BJ (cell line): ENCODE data around the gene NECTIN2. TPM values are rescaled to one million over a fixed set of nuclear protein-coding genes. Genes with fewer than 3 reads are reported as not detected.
A peak's percentile ranks its signal among the peaks of the same experiment; 100 is the strongest.
"Not testable (repeated sequence)": the region's sequence is repeated elsewhere in the genome, so short reads cannot be mapped to it uniquely, and the experiment has no call there.

Source experiments
- CTCF ChIA-PET: fragments of 350-600 bp; formaldehyde crosslinking; extraction: SDS; loops from one replicate; lab custom pipeline; 2021; ENCODE audit warnings: antibody characterized with exemption, inconsistent platforms; lab: Yijun Ruan, JAX
- POLR2A ChIA-PET: fragments of 300-600 bp; sonication (Branson Sonifier 250); formaldehyde crosslinking; extraction: SDS; loops from one replicate; lab custom pipeline; 2021; ENCODE audit warnings: antibody characterized with exemption; lab: Charles Lee
- DNase-seq: peaks from one replicate; pipeline ENCODE4 v3.0.0-alpha.2; 2011; ENCODE audit warnings: low read depth
- H3K27me3 ChIP-seq: 2 replicates; pipeline ENCODE4 v1.6.0; 2011; ENCODE audit warnings: low read length; ENCODE audit not compliant: control insufficient read depth, insufficient read depth
- H3K36me3 ChIP-seq: 2 replicates; pipeline ENCODE4 v1.5.1; 2011; ENCODE audit warnings: low read length; ENCODE audit not compliant: control insufficient read depth, insufficient read depth
- H3K4me3 ChIP-seq: 2 replicates; pipeline ENCODE4 v1.5.1; 2011; ENCODE audit warnings: low read depth, mild to moderate bottlenecking, control low read depth, low read length
- CTCF ChIP-seq: IDR thresholded peaks from 2 replicates; pipeline ENCODE4 v1.5.1; 2011; ENCODE audit warnings: low read depth, mild to moderate bottlenecking, control low read depth, inconsistent platforms, low read length, moderate library complexity; ENCODE audit not compliant: insufficient read depth
- polyA plus RNA-seq: library from polyadenylated mRNA; depleted of rRNA; stranded (reverse); fragments of >200 nt; gene quantifications from 2 replicates; pipeline ENCODE4 v1.2.3, GENCODE V29; 2011

The NECTIN2 gene
- polyA plus RNA-seq, 1 experiment: 107 TPM

- CTCF ChIA-PET: interaction anchor here (6.6 kb wide), 1 partner anchor 45 kb away, joined by 151 read pairs; the partner anchor contains the start of gene CLPTM1
- POLR2A ChIA-PET: no interaction called here
- peaks cover 3% of the 10 kb centered on the region for H3K27me3 ChIP-seq
- TF ChIP-seq CTCF: no peak
- no peaks in the 10 kb centered on the region for H3K36me3 ChIP-seq
- no peak overlapping the region for H3K4me3 ChIP-seq
- DNase-seq: no peak
Measured at GRCh38 chr19:44908074-44908835, 62.2 kb downstream of the NECTIN2 start.

- Histone ChIP-seq H3K27me3 (peaks cover 3% of the 10 kb centered on the region), H3K36me3 (no peaks in the 10 kb centered on the region), H3K4me3 (no peak overlapping the region)
- CTCF ChIA-PET: interaction anchor here (5.2 kb wide), 1 partner anchor 44 kb away, joined by 46 read pairs; the partner anchor contains the start of gene CLPTM1
- DNase-seq: no peak
- POLR2A ChIA-PET: no interaction called here
- no peak for TF ChIP-seq CTCF
Measured at GRCh38 chr19:44908836-44909261, 62.8 kb downstream of the NECTIN2 start.

GRCh38 chr19:44909775-44910174 is 63.7 kb downstream of the NECTIN2 start:
- TF ChIP-seq CTCF: no peak
- POLR2A ChIA-PET: no interaction called here
- DNase-seq: no peak
- H3K4me3 ChIP-seq: no peak overlapping the region
- peaks cover 3% of the 10 kb centered on the region for H3K27me3 ChIP-seq
- no peaks in the 10 kb centered on the region for H3K36me3 ChIP-seq
- CTCF ChIA-PET: interaction anchor here (1.3 to 5.2 kb wide), 2 partner anchors 43 to 126 kb away, joined by 3 to 46 read pairs; partner anchors contain the start of gene CLPTM1

- POLR2A ChIA-PET, DNase-seq, H3K4me3 ChIP-seq, H3K27me3 ChIP-seq, H3K36me3 ChIP-seq: not testable (repeated sequence)
- CTCF ChIA-PET: interaction anchor here (1.3 to 5.2 kb wide), 2 partner anchors 41 to 148 kb away, joined by 3 to 46 read pairs; partner anchors contain the start of gene CLPTM1
Measured at GRCh38 chr19:44911896-44912295, 65.8 kb downstream of the NECTIN2 start.

- Histone ChIP-seq H3K27me3 (no peaks in the 10 kb centered on the region), H3K4me3 (no peak overlapping the region), H3K36me3 (no peaks in the 10 kb centered on the region)
- no peak for DNase-seq
- POLR2A ChIA-PET: no interaction called here
- TF ChIP-seq CTCF: no peak
- CTCF ChIA-PET: interaction anchor here (1.0 to 5.2 kb wide), 3 partner anchors 9 to 40 kb away, joined by 4 to 46 read pairs (median 7); partner anchors contain the start of gene CLPTM1
Measured at GRCh38 chr19:44912854-44913253, 66.8 kb downstream of the NECTIN2 start.

- H3K27me3 ChIP-seq, DNase-seq, POLR2A ChIA-PET, H3K4me3 ChIP-seq, H3K36me3 ChIP-seq: not testable (repeated sequence)
- CTCF ChIA-PET: interaction anchor here (0.5 to 5.2 kb wide), 4 partner anchors 10 to 213 kb away, joined by 3 to 46 read pairs (median 6); partner anchors contain the start of gene CLPTM1
Measured at GRCh38 chr19:44913512-44914432, 67.7 kb downstream of the NECTIN2 start.

- peak; percentile 25 for DNase-seq
- H3K4me3 ChIP-seq: peak within 1 kb of the TSS; percentile 51
- not testable (repeated sequence) for H3K27me3 ChIP-seq, H3K36me3 ChIP-seq
- ChIA-PET CTCF (interaction anchor here (0.5 to 2.7 kb wide), 4 partner anchors 11 to 616 kb away, joined by 3 to 10 read pairs (median 3); no protein-coding TSS in a partner anchor), POLR2A (interaction anchor here (0.6 kb wide), 2 partner anchors 37 to 488 kb away, joined by 3 to 4 read pairs; no protein-coding TSS in a partner anchor)
Measured at GRCh38 chr19:44914433-44915206, 68.5 kb downstream of the NECTIN2 start, which contains the start of gene APOC1. APOC1 (plus strand) TSS chr19:44914608; CDS start chr19:44914892, 284 bp downstream.
